Transverse colon (tissue), 4 donors: Measurements from ENCODE around the gene WWOX. TPM values are rescaled to one million over a fixed set of nuclear protein-coding genes. Genes with fewer than 3 reads are reported as not detected.

ENCODE experiments used
- DNase-seq: peaks from one replicate; pipeline ENCODE4 v3.0.0-alpha.2; 2019
- H3K27ac ChIP-seq, 4 donors: fragments of 200-600 bp; sonication (generic); 2 replicates each; pipeline ENCODE4 v1.5.1; 2016 to 2018; ENCODE audit warnings: inconsistent platforms in 4 of 4
- H3K27me3 ChIP-seq: fragments of 200-600 bp; sonication (generic); 2 replicates; pipeline ENCODE4 v1.5.1; 2017; ENCODE audit warnings: inconsistent platforms
- H3K36me3 ChIP-seq, 4 donors: fragments of 200-600 bp; sonication (generic); 2 replicates each; pipeline ENCODE4 v1.5.1; 2017 to 2019; ENCODE audit warnings: inconsistent platforms in 4 of 4
- H3K4me1 ChIP-seq, 4 donors: fragments of 200-600 bp; sonication (generic); 2 replicates each; pipeline ENCODE4 v1.5.1; 2017 to 2020; ENCODE audit warnings: inconsistent platforms in 4 of 4
- H3K4me3 ChIP-seq, 4 donors: fragments of 200-600 bp; sonication (generic); 1 replicate in 1 of 4; 2 replicates in 3 of 4; pipeline versions ENCODE4 v1.5.1 to v1.6.1; 2017 to 2019; ENCODE audit warnings: inconsistent platforms in 4 of 4
- H3K9me3 ChIP-seq, 2 donors: fragments of 200-600 bp; sonication (generic); 2 replicates each; pipeline ENCODE4 v1.5.1; 2017 to 2019; ENCODE audit warnings: inconsistent platforms in 2 of 2
- CTCF ChIP-seq, 5 experiments: fragments of 200-600 bp in 3 of 5; fragments of 450-650 bp in 2 of 5; sonication (generic) in 3 of 5; IDR thresholded peaks; 1 replicate in 2 of 5; 2 replicates in 3 of 5; pipeline ENCODE4 v1.5.1; 2016 to 2017; ENCODE audit warnings: antibody characterized with exemption in 5 of 5, inconsistent platforms in 3 of 5, mild to moderate bottlenecking in 2 of 5, moderate library complexity in 1 of 5
- EP300 ChIP-seq: sonication (generic); formaldehyde crosslinking; IDR thresholded peaks from one replicate; pipeline ENCODE4 v1.6.1; 2017; ENCODE audit warnings: antibody characterized with exemption, low read depth
- POLR2A ChIP-seq: fragments of 450-650 bp; IDR thresholded peaks from one replicate; pipeline ENCODE4 v1.6.1; 2016; ENCODE audit warnings: antibody characterized with exemption, mild to moderate bottlenecking, moderate library complexity
- POLR2AphosphoS5 ChIP-seq, 3 donors: sonication (generic); formaldehyde crosslinking; IDR thresholded peaks; one replicate each; pipeline ENCODE4 v1.6.1; 2016; ENCODE audit warnings: antibody characterized with exemption in 3 of 3
- WGBS, 2 donors: methylation state at CpG; one replicate each; pipeline ENCODE4 v1.1.5; 2018; ENCODE audit warnings: low coverage in 1 of 2; 5-methylcytosine and 5-hydroxymethylcytosine counted together
- in situ Hi-C, 4 donors: fragments of 200-750 bp; cut with MboI; loops; one replicate each; pipeline versions ENCODE4 v1.15.0 to v1.15.1; 2017; ENCODE audit warnings: low sequenced_read_pairs in 3 of 4, low pct_ligation_motif_present in 1 of 4, low pct_unique_long_range_greater_than_20kb in 1 of 4
- intact Hi-C: fragments of 100-400 bp; cut with DNase I; formaldehyde crosslinking; loops from one replicate; pipeline ENCODE4 v1.15.1; 2023; ENCODE audit warnings: low total_unique reads
- total RNA-seq, 4 donors: library from RNA; depleted of rRNA; stranded (reverse); fragments of >200 nt; gene quantifications; one replicate each; pipeline ENCODE4 v1.1.0, GENCODE V29; 2016

WWOX gene
- total RNA-seq, 4 donors from 2014 or later = 11.2 to 53.8 (median 24.8) TPM

- Histone ChIP-seq H3K27ac (no peak overlapping the region), H3K4me3 (no peak overlapping the region), H3K27me3 (no peaks in the 10 kb centered on the region), H3K9me3 (no peaks in the 10 kb centered on the region), H3K4me1 (no peaks in the 10 kb centered on the region), H3K36me3 (no peaks in the 10 kb centered on the region)
- no peak for DNase-seq
- TF ChIP-seq EP300 = no peak
- TF ChIP-seq CTCF (IDR thresholded peaks at IDR 0.05) = no peak
- no peak for TF ChIP-seq POLR2A
- TF ChIP-seq POLR2AphosphoS5 (IDR thresholded peaks at IDR 0.05) = no peak
- in situ Hi-C loops = no loop called here
- intact Hi-C loops = no loop called here
- 79 to 94% methylated on average over 6 to 9 of the region's 9 CpGs for WGBS, 2 donors
These were observed 816.4 kb downstream of the WWOX start for GRCh38 chr16:78915811-78916345.

GRCh38 chr16:78916928-78917545, 817.6 kb downstream of the WWOX start:
- no peak for DNase-seq
- no peaks in the 10 kb centered on the region for H3K27me3 ChIP-seq
- WGBS, 2 donors = 72 to 95% methylated on average over 4 to 7 of the region's 7 CpGs
- TF ChIP-seq POLR2AphosphoS5 (IDR thresholded peaks at IDR 0.05) = no peak
- TF ChIP-seq CTCF (IDR thresholded peaks at IDR 0.05) = no peak
- TF ChIP-seq EP300 = no peak
- no peak for TF ChIP-seq POLR2A
- H3K4me1 ChIP-seq = no peaks in the 10 kb centered on the region
- intact Hi-C loops = no loop called here
- H3K4me3 ChIP-seq = no peak overlapping the region
- H3K36me3 ChIP-seq = no peaks in the 10 kb centered on the region
- no peak overlapping the region for H3K27ac ChIP-seq
- in situ Hi-C loops = no loop called here
- H3K9me3 ChIP-seq = no peaks in the 10 kb centered on the region

DNA sequence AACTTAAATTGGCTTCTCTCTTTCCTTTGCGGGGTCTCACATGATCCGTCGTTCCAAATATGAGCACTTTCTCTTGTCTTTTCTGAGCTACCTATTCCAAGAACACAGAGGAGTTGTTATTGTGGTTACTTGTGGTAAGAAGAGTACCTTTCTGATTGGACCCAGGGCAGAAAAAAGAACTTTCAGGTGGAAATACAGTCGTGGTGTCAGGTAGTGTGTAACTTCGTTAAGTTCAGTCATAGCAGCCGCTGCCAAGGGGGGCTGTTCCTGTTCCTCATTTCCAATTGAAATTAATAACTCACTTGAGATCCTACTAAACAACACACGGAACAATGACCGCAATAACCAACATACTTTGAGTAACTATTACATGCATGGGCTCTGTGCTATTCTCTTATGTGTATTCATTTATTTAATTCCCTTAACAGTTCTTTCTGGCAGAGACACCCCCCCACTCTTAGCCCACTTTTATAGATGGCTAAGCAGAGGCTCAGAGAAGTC, 819.4 kb downstream of the WWOX start:
- WGBS, 2 donors = 82 to 87% methylated on average over 6 to 8 of the region's 8 CpGs
- no peaks in the 10 kb centered on the region for H3K27me3 ChIP-seq
- H3K27ac ChIP-seq = no peak overlapping the region
- no peak overlapping the region for H3K4me3 ChIP-seq
- no peaks in the 10 kb centered on the region for H3K9me3 ChIP-seq
- H3K4me1 ChIP-seq = no peaks in the 10 kb centered on the region
- in situ Hi-C loops = no loop called here
- TF ChIP-seq POLR2A (no peak), CTCF (IDR thresholded peaks at IDR 0.05) (no peak), EP300 (no peak), POLR2AphosphoS5 (IDR thresholded peaks at IDR 0.05) (no peak)
- no peak for DNase-seq
- intact Hi-C loops = no loop called here
- H3K36me3 ChIP-seq = no peaks in the 10 kb centered on the region

- intact Hi-C loops = no loop called here
- H3K4me3 ChIP-seq = no peak overlapping the region
These were observed 820.4 kb downstream of the WWOX start for GRCh38 chr16:78919852-78920251.

More at GRCh38 chr16:78919852-78920251, 820.4 kb downstream of the WWOX start:
- DNase-seq = no peak
- Histone ChIP-seq H3K27me3 (no peaks in the 10 kb centered on the region), H3K9me3 (no peaks in the 10 kb centered on the region), H3K27ac (no peak overlapping the region), H3K4me1 (no peaks in the 10 kb centered on the region), H3K36me3 (no peaks in the 10 kb centered on the region)
- no peak for TF ChIP-seq POLR2A
- in situ Hi-C loops = no loop called here
- 72 to 79% methylated on average over 4 to 8 of the region's 8 CpGs for WGBS, 2 donors
